SK-N-SH treated with all-trans-retinoic acid at 6 μM for 48 hours (cell line): ENCODE measurements around the gene ZNF319.

ENCODE experiments used
- ATAC-seq: fragments of 200-7000 bp; cut with Tn5 transposase; 3 replicates; pipeline ENCODE4 v1.9.1; 2020; ENCODE audit warnings: mild to moderate bottlenecking, moderate library complexity
- ARNTL ChIP-seq: fragments of 450-650 bp; formaldehyde crosslinking; IDR thresholded peaks from 2 replicates; pipeline ENCODE4 v1.5.0; 2020; ENCODE audit warnings: low read depth, mild to moderate bottlenecking, moderate library complexity, borderline replicate concordance
- BACH2 ChIP-seq: fragments of 250-450 bp; sonication (Bioruptor Pico); IDR thresholded peaks from 2 replicates; pipeline ENCODE4 v1.9.0; 2021; ENCODE audit warnings: mild to moderate bottlenecking, borderline replicate concordance
- CSDC2 ChIP-seq: fragments of 250-450 bp; sonication (Bioruptor Pico); IDR thresholded peaks from 2 replicates; pipeline ENCODE4 v1.5.0; 2020; ENCODE audit warnings: mild to moderate bottlenecking, moderate library complexity
- ESRRG ChIP-seq: fragments of 250-450 bp; sonication (Bioruptor Pico); IDR thresholded peaks from 2 replicates; pipeline ENCODE4 v1.6.1; 2021; ENCODE audit warnings: mild to moderate bottlenecking
- GLIS3 ChIP-seq: fragments of 250-450 bp; sonication (Bioruptor Pico); IDR thresholded peaks from 2 replicates; pipeline ENCODE4 v1.5.0; 2020; ENCODE audit warnings: mild to moderate bottlenecking, moderate library complexity
- OSR1 ChIP-seq: fragments of 250-450 bp; sonication (Bioruptor Pico); IDR thresholded peaks from 2 replicates; pipeline ENCODE4 v1.8.0; 2022; ENCODE audit warnings: moderate library complexity, mild to moderate bottlenecking, inconsistent platforms
- PPARA ChIP-seq: fragments of 250-450 bp; sonication (Bioruptor Pico); IDR thresholded peaks from 2 replicates; pipeline ENCODE4 v1.5.0; 2020; ENCODE audit warnings: mild to moderate bottlenecking, borderline replicate concordance
- TCF4 ChIP-seq: fragments of 250-450 bp; sonication (Bioruptor Pico); IDR thresholded peaks from 2 replicates; pipeline ENCODE4 v1.8.0; 2021; ENCODE audit warnings: mild to moderate bottlenecking, moderate library complexity, borderline replicate concordance
- TOX ChIP-seq: fragments of 250-450 bp; sonication (Bioruptor Pico); IDR thresholded peaks from 2 replicates; pipeline ENCODE4 v1.8.0; 2021; ENCODE audit warnings: mild to moderate bottlenecking, moderate library complexity, borderline replicate concordance
- ZC3H10 ChIP-seq: fragments of 250-450 bp; sonication (Bioruptor Pico); IDR thresholded peaks from 2 replicates; pipeline ENCODE4 v1.5.1; 2021; ENCODE audit warnings: mild to moderate bottlenecking, moderate library complexity
- ZFP3 ChIP-seq: fragments of 250-450 bp; sonication (Bioruptor Pico); IDR thresholded peaks from 2 replicates; pipeline ENCODE4 v1.5.0; 2020; ENCODE audit warnings: mild to moderate bottlenecking, moderate library complexity
- ZFP30 ChIP-seq: fragments of 450-650 bp; formaldehyde crosslinking; IDR thresholded peaks from 2 replicates; pipeline ENCODE4 v1.5.0; 2022; ENCODE audit warnings: mild to moderate bottlenecking, moderate library complexity
- ZNF565 ChIP-seq: fragments of 450-650 bp; formaldehyde crosslinking; conservative IDR thresholded peaks from 2 replicates; pipeline ENCODE4 v1.5.0; 2020; ENCODE audit warnings: low read depth, mild to moderate bottlenecking, moderate library complexity
- ZNF70 ChIP-seq: fragments of 450-650 bp; formaldehyde crosslinking; IDR thresholded peaks from 2 replicates; pipeline ENCODE4 v1.5.0; 2020; ENCODE audit warnings: mild to moderate bottlenecking, moderate library complexity
- ZNF8 ChIP-seq: fragments of 450-650 bp; formaldehyde crosslinking; IDR thresholded peaks from 2 replicates; pipeline ENCODE4 v1.5.0; 2020; ENCODE audit warnings: mild to moderate bottlenecking, moderate library complexity
- TF ChIP-seq, protein P1 (sequence below): fragments of 250-450 bp; sonication (Bioruptor Pico); IDR thresholded peaks from 2 replicates; pipeline ENCODE4 v1.5.1; 2021; ENCODE audit warnings: mild to moderate bottlenecking, moderate library complexity
- TF ChIP-seq, protein P2 (sequence below): fragments of 250-450 bp; sonication (Bioruptor Pico); IDR thresholded peaks from 2 replicates; pipeline ENCODE4 v1.8.0; 2020; ENCODE audit warnings: mild to moderate bottlenecking, moderate library complexity, borderline replicate concordance
- TF ChIP-seq, protein P3 (sequence below): fragments of 250-450 bp; sonication (Bioruptor Pico); IDR thresholded peaks from 2 replicates; pipeline ENCODE4 v1.5.0; 2020; ENCODE audit warnings: mild to moderate bottlenecking, moderate library complexity

ZNF319 gene

DNA sequence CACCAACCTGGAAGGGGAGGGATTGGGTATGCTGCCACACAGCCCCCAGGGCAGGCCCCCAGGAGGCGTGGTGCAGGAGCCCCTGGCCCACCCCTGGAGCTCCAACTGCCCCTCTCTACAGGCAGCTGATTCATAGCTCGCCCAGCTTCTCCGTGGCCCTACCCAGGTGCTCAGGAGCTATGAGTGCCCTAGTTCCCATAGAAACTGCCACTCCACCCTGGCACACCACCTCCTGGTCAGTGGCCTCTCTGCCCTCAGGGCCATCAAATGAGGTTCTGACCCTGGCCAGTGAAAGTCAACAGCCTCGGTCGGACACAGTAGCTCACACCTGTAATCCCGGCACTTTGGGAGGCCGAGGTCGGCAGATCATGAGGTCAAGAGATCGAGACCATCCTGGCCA, 47.6 kb downstream of the ZNF319 start (continued):
- TF ChIP-seq, protein P1, sequence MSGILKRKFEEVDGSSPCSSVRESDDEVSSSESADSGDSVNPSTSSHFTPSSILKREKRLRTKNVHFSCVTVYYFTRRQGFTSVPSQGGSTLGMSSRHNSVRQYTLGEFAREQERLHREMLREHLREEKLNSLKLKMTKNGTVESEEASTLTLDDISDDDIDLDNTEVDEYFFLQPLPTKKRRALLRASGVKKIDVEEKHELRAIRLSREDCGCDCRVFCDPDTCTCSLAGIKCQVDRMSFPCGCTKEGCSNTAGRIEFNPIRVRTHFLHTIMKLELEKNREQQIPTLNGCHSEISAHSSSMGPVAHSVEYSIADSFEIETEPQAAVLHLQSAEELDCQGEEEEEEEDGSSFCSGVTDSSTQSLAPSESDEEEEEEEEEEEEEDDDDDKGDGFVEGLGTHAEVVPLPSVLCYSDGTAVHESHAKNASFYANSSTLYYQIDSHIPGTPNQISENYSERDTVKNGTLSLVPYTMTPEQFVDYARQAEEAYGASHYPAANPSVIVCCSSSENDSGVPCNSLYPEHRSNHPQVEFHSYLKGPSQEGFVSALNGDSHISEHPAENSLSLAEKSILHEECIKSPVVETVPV (CRISPR knock-in tag) = no peak
- TF ChIP-seq ZC3H10 (no peak), ARNTL (CRISPR knock-in tag) (no peak), BACH2 (CRISPR knock-in tag) (no peak)
- TF ChIP-seq, protein P2, sequence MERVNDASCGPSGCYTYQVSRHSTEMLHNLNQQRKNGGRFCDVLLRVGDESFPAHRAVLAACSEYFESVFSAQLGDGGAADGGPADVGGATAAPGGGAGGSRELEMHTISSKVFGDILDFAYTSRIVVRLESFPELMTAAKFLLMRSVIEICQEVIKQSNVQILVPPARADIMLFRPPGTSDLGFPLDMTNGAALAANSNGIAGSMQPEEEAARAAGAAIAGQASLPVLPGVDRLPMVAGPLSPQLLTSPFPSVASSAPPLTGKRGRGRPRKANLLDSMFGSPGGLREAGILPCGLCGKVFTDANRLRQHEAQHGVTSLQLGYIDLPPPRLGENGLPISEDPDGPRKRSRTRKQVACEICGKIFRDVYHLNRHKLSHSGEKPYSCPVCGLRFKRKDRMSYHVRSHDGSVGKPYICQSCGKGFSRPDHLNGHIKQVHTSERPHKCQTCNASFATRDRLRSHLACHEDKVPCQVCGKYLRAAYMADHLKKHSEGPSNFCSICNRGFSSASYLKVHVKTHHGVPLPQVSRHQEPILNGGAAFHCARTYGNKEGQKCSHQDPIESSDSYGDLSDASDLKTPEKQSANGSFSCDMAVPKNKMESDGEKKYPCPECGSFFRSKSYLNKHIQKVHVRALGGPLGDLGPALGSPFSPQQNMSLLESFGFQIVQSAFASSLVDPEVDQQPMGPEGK (CRISPR knock-in tag) = no peak

DNA sequence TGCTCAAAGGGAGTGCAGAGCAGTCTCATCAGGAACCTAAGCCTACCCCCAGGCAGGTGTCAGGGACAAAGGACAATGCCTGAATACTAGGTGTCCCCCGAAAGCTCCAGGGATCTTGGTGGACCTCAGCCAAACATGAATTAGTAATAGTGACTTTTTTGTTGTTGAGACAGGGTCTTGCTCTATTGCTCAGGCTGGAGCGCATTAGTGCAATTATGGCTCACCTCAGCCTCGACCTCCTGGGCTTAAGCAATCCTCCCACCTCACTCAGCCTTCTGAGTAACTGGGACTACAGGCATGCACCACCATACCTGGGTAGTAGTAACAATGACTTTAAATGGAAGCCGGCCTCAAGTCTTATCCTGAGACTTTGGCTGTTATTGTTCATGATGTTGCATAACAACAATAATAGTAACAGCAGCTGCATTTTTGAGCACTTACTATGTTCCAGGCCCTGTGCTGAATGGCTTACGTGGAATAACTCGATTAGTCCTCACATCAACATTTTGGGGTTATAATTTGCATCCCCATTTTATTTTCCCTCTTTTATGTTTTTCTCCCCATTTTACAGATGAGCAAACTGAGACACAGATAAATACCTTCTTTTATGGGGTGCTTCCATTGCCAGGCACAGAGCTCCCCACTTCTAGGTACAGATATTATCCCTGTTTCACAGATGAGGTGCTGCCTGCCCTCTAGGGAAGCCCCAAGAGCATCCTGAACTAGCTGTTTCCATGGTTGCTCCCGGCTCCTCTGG, 49.1 kb downstream of the ZNF319 start:
- TF ChIP-seq PPARA (CRISPR knock-in tag) (no peak), OSR1 (CRISPR knock-in tag) (no peak), BACH2 (CRISPR knock-in tag) (no peak), ZC3H10 (no peak), ZNF70 (CRISPR knock-in tag) (no peak), ESRRG (CRISPR knock-in tag) (no peak), CSDC2 (CRISPR knock-in tag) (no peak), GLIS3 (CRISPR knock-in tag) (no peak), ZFP30 (CRISPR knock-in tag) (no peak)
- TF ChIP-seq, protein P3, sequence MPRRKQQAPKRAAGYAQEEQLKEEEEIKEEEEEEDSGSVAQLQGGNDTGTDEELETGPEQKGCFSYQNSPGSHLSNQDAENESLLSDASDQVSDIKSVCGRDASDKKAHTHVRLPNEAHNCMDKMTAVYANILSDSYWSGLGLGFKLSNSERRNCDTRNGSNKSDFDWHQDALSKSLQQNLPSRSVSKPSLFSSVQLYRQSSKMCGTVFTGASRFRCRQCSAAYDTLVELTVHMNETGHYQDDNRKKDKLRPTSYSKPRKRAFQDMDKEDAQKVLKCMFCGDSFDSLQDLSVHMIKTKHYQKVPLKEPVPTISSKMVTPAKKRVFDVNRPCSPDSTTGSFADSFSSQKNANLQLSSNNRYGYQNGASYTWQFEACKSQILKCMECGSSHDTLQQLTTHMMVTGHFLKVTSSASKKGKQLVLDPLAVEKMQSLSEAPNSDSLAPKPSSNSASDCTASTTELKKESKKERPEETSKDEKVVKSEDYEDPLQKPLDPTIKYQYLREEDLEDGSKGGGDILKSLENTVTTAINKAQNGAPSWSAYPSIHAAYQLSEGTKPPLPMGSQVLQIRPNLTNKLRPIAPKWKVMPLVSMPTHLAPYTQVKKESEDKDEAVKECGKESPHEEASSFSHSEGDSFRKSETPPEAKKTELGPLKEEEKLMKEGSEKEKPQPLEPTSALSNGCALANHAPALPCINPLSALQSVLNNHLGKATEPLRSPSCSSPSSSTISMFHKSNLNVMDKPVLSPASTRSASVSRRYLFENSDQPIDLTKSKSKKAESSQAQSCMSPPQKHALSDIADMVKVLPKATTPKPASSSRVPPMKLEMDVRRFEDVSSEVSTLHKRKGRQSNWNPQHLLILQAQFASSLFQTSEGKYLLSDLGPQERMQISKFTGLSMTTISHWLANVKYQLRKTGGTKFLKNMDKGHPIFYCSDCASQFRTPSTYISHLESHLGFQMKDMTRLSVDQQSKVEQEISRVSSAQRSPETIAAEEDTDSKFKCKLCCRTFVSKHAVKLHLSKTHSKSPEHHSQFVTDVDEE (CRISPR knock-in tag) = no peak
- TF ChIP-seq, protein P2 (CRISPR knock-in tag) = no peak
- TF ChIP-seq, all 23 proteins: peak for 0
- ATAC-seq = no peak

DNA sequence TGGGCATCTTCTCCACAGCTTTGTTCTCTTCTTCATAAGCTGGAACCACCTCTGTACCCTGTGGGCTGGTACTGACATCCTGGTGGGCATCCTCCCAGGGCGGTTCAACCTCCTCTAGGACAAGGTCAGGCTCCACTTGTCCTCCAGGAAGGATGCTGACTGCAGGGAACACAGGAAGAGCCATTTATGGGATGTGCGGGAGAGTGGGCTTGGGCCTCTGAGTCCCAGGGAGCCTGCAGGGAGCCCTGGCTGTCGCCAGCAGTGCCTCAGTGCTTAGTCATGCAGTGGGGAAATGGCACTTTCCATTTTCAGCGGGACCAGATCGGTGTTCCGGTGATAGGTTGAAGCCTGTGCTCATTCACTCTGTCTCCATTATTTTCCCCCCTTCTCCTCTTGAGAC, 50.1 kb downstream of the ZNF319 start:
- ATAC-seq = no peak
- no peak for TF ChIP-seq ZC3H10
- no peak for TF ChIP-seq ZNF8 (CRISPR knock-in tag)
- TF ChIP-seq, protein P2 (CRISPR knock-in tag) = no peak
- no peak for TF ChIP-seq ZNF70 (CRISPR knock-in tag)
- TF ChIP-seq ARNTL (CRISPR knock-in tag) = no peak
- no peak for TF ChIP-seq ZNF565 (CRISPR knock-in tag)
- no peak for TF ChIP-seq ZFP3 (CRISPR knock-in tag)
- no peak for TF ChIP-seq OSR1 (CRISPR knock-in tag)
- TF ChIP-seq CSDC2 (CRISPR knock-in tag) = no peak
- no peak for TF ChIP-seq TOX (CRISPR knock-in tag)
- no peak for TF ChIP-seq ZFP30 (CRISPR knock-in tag)
- TF ChIP-seq, protein P1 (CRISPR knock-in tag) = no peak
- TF ChIP-seq TCF4 = no peak
- TF ChIP-seq PPARA (CRISPR knock-in tag) = no peak
- TF ChIP-seq, all 23 proteins: peak for 0
